NAMALWA (cell line): Measurements from ENCODE around the gene SFMBT1.

Experiments
- DNase-seq: peaks from one replicate; pipeline ENCODE4 v3.0.0-alpha.2; 2015; ENCODE audit warnings: low spot score

SFMBT1 gene

GRCh38 chr3:52881871-52882270, 164.0 kb downstream of the SFMBT1 start:
- no peak for DNase-seq

- no peak for DNase-seq
These were observed 165.4 kb downstream of the SFMBT1 start for GRCh38 chr3:52880474-52880873.

GRCh38 chr3:52880047-52880446, 165.8 kb downstream of the SFMBT1 start:
- no peak for DNase-seq

GRCh38 chr3:52879581-52879980, 166.3 kb downstream of the SFMBT1 start:
- DNase-seq, result no peak

- DNase-seq, result no peak
These were observed 166.8 kb downstream of the SFMBT1 start for GRCh38 chr3:52879090-52879489.

- DNase-seq, result no peak
These were observed 168.8 kb downstream of the SFMBT1 start for GRCh38 chr3:52877085-52877484.

- DNase-seq, result no peak
These were observed 170.8 kb downstream of the SFMBT1 start for GRCh38 chr3:52874864-52875587.

- no peak for DNase-seq
These were observed 171.6 kb downstream of the SFMBT1 start for GRCh38 chr3:52874160-52874701.

- DNase-seq, result no peak
These were observed 172.3 kb downstream of the SFMBT1 start for GRCh38 chr3:52873433-52874159.

- DNase-seq, result no peak
These were observed 173.6 kb downstream of the SFMBT1 start for GRCh38 chr3:52872245-52872644.

GRCh38 chr3:52871761-52872160, 174.1 kb downstream of the SFMBT1 start:
- no peak for DNase-seq

- DNase-seq, result no peak
These were observed 175.4 kb downstream of the SFMBT1 start for GRCh38 chr3:52870471-52870870.

GRCh38 chr3:52866427-52866826, 179.4 kb downstream of the SFMBT1 start:
- DNase-seq, result no peak

- no peak for DNase-seq
These were observed 179.9 kb downstream of the SFMBT1 start for GRCh38 chr3:52865994-52866393.

- no peak for DNase-seq
These were observed 185.5 kb downstream of the SFMBT1 start for GRCh38 chr3:52860424-52860768.

GRCh38 chr3:52859686-52860423, 186.0 kb downstream of the SFMBT1 start:
- no peak for DNase-seq

- DNase-seq, result no peak
These were observed 188.0 kb downstream of the SFMBT1 start for GRCh38 chr3:52857864-52858263.

- DNase-seq, result no peak
These were observed 188.7 kb downstream of the SFMBT1 start for GRCh38 chr3:52857133-52857532.

GRCh38 chr3:52856666-52857065, 189.2 kb downstream of the SFMBT1 start:
- DNase-seq, result no peak

GRCh38 chr3:52854013-52854412, 191.9 kb downstream of the SFMBT1 start:
- no peak for DNase-seq
